HEK293 (cell line): ENCODE results near the gene MFSD11.

Source experiments
- GFI1B ChIP-seq: fragments of 450-650 bp; formaldehyde crosslinking; IDR thresholded peaks from 2 replicates; pipeline ENCODE4 v1.5.1; 2016; ENCODE audit warnings: missing biosample characterization, missing genetic modification characterization
- IKZF3 ChIP-seq: fragments of 450-650 bp; IDR thresholded peaks from 2 replicates; pipeline ENCODE4 v1.5.0; 2018; ENCODE audit warnings: missing biosample characterization, mild to moderate bottlenecking, missing genetic modification characterization, moderate library complexity
- KLF16 ChIP-seq: fragments of 450-650 bp; formaldehyde crosslinking; IDR thresholded peaks from 2 replicates; pipeline ENCODE4 v1.5.1; 2017; ENCODE audit warnings: missing biosample characterization, missing genetic modification characterization
- SP7 ChIP-seq: fragments of 450-650 bp; formaldehyde crosslinking; IDR thresholded peaks from 2 replicates; pipeline ENCODE4 v1.5.1; 2016; ENCODE audit warnings: missing biosample characterization, missing genetic modification characterization
- ZBTB7A ChIP-seq: fragments of 450-650 bp; formaldehyde crosslinking; IDR thresholded peaks from 2 replicates; pipeline ENCODE4 v1.5.1; 2016; ENCODE audit warnings: low read depth, missing biosample characterization, missing genetic modification characterization
- ZNF138 ChIP-seq: fragments of 450-650 bp; formaldehyde crosslinking; IDR thresholded peaks from 2 replicates; pipeline ENCODE4 v1.5.1; 2016; ENCODE audit warnings: missing biosample characterization, missing genetic modification characterization, borderline replicate concordance
- ZNF202 ChIP-seq: fragments of 450-650 bp; formaldehyde crosslinking; IDR thresholded peaks from 2 replicates; pipeline ENCODE4 v1.5.1; 2016; ENCODE audit warnings: missing biosample characterization, missing genetic modification characterization, borderline replicate concordance
- ZNF223 ChIP-seq: fragments of 450-650 bp; formaldehyde crosslinking; IDR thresholded peaks from 2 replicates; pipeline ENCODE4 v1.5.1; 2016; ENCODE audit warnings: missing biosample characterization, missing genetic modification characterization
- ZNF239 ChIP-seq: fragments of 450-650 bp; formaldehyde crosslinking; IDR thresholded peaks from 2 replicates; pipeline ENCODE4 v1.5.1; 2016; ENCODE audit warnings: missing biosample characterization, missing genetic modification characterization
- ZNF391 ChIP-seq: fragments of 450-650 bp; formaldehyde crosslinking; IDR thresholded peaks from 2 replicates; pipeline ENCODE4 v1.5.1; 2016; ENCODE audit warnings: low read depth, missing biosample characterization, missing genetic modification characterization, borderline replicate concordance
- ZNF544 ChIP-seq: fragments of 450-650 bp; formaldehyde crosslinking; IDR thresholded peaks from 2 replicates; pipeline ENCODE4 v1.5.0; 2017; ENCODE audit warnings: missing biosample characterization, missing genetic modification characterization
- ZNF561 ChIP-seq: fragments of 450-650 bp; IDR thresholded peaks from 2 replicates; pipeline ENCODE4 v1.5.1; 2018; ENCODE audit warnings: missing biosample characterization, missing genetic modification characterization, borderline replicate concordance
- ZNF624 ChIP-seq: fragments of 450-650 bp; formaldehyde crosslinking; IDR thresholded peaks from 2 replicates; pipeline ENCODE4 v1.5.1; 2017; ENCODE audit warnings: missing biosample characterization, missing genetic modification characterization
- ZNF843 ChIP-seq: fragments of 450-650 bp; formaldehyde crosslinking; IDR thresholded peaks from 2 replicates; pipeline ENCODE4 v1.5.1; 2016; ENCODE audit warnings: missing biosample characterization, missing genetic modification characterization
- TF ChIP-seq, protein P1 (sequence below): fragments of 450-650 bp; formaldehyde crosslinking; IDR thresholded peaks from 2 replicates; pipeline ENCODE4 v1.5.1; 2016; ENCODE audit warnings: missing biosample characterization, missing genetic modification characterization
- TF ChIP-seq, protein P2 (sequence below): fragments of 450-650 bp; IDR thresholded peaks from 2 replicates; pipeline ENCODE4 v1.5.1; 2018; ENCODE audit warnings: missing biosample characterization, missing genetic modification characterization
- TF ChIP-seq, protein P3 (sequence below): fragments of 450-650 bp; formaldehyde crosslinking; IDR thresholded peaks from 2 replicates; pipeline ENCODE4 v1.5.1; 2016; ENCODE audit warnings: missing biosample characterization, missing genetic modification characterization
- TF ChIP-seq, protein P4 (sequence below): fragments of 450-650 bp; formaldehyde crosslinking; IDR thresholded peaks from 2 replicates; pipeline ENCODE4 v1.5.1; 2017; ENCODE audit warnings: missing biosample characterization, missing genetic modification characterization
- TF ChIP-seq, protein P5 (sequence below): fragments of 450-650 bp; formaldehyde crosslinking; IDR thresholded peaks from 2 replicates; pipeline ENCODE4 v1.5.1; 2016; ENCODE audit warnings: missing biosample characterization, missing genetic modification characterization
- TF ChIP-seq, protein P6 (sequence below): fragments of 450-650 bp; formaldehyde crosslinking; IDR thresholded peaks from 2 replicates; pipeline ENCODE4 v1.5.1; 2017; ENCODE audit warnings: missing biosample characterization, missing genetic modification characterization
- TF ChIP-seq, protein P7 (sequence below): fragments of 450-650 bp; formaldehyde crosslinking; IDR thresholded peaks from 2 replicates; pipeline ENCODE4 v1.5.1; 2016; ENCODE audit warnings: missing biosample characterization, missing genetic modification characterization
- TF ChIP-seq, protein P8 (sequence below): fragments of 450-650 bp; formaldehyde crosslinking; IDR thresholded peaks from 2 replicates; pipeline ENCODE4 v1.5.1; 2016; ENCODE audit warnings: missing biosample characterization, missing genetic modification characterization
- TF ChIP-seq, protein P9 (sequence below): fragments of 450-650 bp; formaldehyde crosslinking; IDR thresholded peaks from 2 replicates; pipeline ENCODE4 v1.5.1; 2017; ENCODE audit warnings: missing biosample characterization, missing genetic modification characterization

Gene MFSD11

DNA sequence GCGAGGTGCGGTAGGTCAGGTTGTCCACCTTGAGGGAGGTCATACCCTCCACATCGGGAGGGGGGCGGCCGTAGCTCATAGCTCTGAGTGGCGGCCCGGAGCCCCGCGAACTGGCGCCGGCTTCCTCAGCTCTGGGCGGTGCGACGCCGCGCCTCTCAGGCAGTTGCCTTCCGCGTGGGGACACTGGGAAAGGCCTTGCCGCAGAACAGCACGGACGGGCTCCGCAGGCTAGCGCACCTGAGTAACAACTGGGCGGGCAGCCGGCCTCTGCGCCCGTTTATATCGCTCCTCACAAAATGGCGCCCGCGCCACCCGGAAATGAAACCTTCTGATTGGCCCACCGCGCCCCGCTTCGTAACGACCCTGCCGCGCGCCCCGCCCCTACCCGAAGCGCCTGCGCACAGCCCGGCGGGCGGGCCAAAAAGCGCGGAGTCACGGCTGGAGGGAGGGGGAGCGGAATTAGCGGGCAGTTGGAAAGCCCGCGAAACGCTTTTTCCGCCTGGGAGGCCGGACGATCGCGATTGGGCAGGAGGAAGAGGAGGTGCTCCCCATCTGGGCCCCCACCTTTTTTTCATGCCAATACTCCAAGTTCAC is 740 bp upstream of the MFSD11 start, which contains the start of gene SRSF2 (continued):
- TF ChIP-seq, protein P1, sequence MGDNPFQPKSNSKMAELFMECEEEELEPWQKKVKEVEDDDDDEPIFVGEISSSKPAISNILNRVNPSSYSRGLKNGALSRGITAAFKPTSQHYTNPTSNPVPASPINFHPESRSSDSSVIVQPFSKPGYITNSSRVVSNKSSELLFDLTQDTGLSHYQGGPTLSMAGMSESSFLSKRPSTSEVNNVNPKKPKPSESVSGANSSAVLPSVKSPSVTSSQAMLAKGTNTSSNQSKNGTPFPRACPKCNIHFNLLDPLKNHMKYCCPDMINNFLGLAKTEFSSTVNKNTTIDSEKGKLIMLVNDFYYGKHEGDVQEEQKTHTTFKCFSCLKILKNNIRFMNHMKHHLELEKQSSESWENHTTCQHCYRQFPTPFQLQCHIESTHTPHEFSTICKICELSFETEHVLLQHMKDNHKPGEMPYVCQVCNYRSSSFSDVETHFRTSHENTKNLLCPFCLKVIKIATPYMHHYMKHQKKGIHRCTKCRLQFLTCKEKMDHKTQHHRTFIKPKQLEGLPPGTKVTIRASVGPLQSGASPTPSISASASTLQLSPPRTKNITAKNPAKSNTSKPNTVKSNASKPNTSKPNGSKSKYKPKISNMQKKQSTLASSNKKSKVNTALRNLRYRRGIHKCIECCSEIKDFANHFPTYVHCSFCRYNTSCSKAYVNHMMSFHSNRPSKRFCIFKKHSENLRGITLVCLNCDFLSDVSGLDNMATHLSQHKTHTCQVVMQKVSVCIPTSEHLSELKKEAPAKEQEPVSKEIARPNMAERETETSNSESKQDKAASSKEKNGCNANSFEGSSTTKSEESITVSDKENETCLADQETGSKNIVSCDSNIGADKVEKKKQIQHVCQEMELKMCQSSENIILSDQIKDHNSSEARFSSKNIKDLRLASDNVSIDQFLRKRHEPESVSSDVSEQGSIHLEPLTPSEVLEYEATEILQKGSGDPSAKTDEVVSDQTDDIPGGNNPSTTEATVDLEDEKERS (tag by site-specific recombination): 0 out of 2 replicates have a peak, but pooled peaks have one; percentile 30
- TF ChIP-seq KLF16 (tag by site-specific recombination): peak; percentile 68; the same call in 1 of the 2 replicates
- TF ChIP-seq, protein P2, sequence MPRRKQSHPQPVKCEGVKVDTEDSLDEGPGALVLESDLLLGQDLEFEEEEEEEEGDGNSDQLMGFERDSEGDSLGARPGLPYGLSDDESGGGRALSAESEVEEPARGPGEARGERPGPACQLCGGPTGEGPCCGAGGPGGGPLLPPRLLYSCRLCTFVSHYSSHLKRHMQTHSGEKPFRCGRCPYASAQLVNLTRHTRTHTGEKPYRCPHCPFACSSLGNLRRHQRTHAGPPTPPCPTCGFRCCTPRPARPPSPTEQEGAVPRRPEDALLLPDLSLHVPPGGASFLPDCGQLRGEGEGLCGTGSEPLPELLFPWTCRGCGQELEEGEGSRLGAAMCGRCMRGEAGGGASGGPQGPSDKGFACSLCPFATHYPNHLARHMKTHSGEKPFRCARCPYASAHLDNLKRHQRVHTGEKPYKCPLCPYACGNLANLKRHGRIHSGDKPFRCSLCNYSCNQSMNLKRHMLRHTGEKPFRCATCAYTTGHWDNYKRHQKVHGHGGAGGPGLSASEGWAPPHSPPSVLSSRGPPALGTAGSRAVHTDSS (tag by site-specific recombination): peak; percentile 83; the same call in 1 of the 2 replicates
- TF ChIP-seq, protein P3, sequence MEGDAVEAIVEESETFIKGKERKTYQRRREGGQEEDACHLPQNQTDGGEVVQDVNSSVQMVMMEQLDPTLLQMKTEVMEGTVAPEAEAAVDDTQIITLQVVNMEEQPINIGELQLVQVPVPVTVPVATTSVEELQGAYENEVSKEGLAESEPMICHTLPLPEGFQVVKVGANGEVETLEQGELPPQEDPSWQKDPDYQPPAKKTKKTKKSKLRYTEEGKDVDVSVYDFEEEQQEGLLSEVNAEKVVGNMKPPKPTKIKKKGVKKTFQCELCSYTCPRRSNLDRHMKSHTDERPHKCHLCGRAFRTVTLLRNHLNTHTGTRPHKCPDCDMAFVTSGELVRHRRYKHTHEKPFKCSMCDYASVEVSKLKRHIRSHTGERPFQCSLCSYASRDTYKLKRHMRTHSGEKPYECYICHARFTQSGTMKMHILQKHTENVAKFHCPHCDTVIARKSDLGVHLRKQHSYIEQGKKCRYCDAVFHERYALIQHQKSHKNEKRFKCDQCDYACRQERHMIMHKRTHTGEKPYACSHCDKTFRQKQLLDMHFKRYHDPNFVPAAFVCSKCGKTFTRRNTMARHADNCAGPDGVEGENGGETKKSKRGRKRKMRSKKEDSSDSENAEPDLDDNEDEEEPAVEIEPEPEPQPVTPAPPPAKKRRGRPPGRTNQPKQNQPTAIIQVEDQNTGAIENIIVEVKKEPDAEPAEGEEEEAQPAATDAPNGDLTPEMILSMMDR (tag by site-specific recombination): peak; percentile 54
- TF ChIP-seq, protein P4, sequence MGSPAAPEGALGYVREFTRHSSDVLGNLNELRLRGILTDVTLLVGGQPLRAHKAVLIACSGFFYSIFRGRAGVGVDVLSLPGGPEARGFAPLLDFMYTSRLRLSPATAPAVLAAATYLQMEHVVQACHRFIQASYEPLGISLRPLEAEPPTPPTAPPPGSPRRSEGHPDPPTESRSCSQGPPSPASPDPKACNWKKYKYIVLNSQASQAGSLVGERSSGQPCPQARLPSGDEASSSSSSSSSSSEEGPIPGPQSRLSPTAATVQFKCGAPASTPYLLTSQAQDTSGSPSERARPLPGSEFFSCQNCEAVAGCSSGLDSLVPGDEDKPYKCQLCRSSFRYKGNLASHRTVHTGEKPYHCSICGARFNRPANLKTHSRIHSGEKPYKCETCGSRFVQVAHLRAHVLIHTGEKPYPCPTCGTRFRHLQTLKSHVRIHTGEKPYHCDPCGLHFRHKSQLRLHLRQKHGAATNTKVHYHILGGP (tag by site-specific recombination): peak; percentile 63
- no peak for TF ChIP-seq ZNF544
- TF ChIP-seq, protein P5, sequence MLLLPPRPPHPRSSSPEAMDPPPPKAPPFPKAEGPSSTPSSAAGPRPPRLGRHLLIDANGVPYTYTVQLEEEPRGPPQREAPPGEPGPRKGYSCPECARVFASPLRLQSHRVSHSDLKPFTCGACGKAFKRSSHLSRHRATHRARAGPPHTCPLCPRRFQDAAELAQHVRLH: peak; percentile 65; the same call in 1 of the 2 replicates
- 0 out of 2 replicates have a peak, but pooled peaks have one; percentile 77 for TF ChIP-seq ZNF624
- TF ChIP-seq, protein P6, sequence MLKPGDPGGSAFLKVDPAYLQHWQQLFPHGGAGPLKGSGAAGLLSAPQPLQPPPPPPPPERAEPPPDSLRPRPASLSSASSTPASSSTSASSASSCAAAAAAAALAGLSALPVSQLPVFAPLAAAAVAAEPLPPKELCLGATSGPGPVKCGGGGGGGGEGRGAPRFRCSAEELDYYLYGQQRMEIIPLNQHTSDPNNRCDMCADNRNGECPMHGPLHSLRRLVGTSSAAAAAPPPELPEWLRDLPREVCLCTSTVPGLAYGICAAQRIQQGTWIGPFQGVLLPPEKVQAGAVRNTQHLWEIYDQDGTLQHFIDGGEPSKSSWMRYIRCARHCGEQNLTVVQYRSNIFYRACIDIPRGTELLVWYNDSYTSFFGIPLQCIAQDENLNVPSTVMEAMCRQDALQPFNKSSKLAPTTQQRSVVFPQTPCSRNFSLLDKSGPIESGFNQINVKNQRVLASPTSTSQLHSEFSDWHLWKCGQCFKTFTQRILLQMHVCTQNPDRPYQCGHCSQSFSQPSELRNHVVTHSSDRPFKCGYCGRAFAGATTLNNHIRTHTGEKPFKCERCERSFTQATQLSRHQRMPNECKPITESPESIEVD (tag by site-specific recombination): no peak
- peak; percentile 78; the same call in 1 of the 2 replicates for TF ChIP-seq ZNF239 (tag by site-specific recombination)
- TF ChIP-seq, protein P7, sequence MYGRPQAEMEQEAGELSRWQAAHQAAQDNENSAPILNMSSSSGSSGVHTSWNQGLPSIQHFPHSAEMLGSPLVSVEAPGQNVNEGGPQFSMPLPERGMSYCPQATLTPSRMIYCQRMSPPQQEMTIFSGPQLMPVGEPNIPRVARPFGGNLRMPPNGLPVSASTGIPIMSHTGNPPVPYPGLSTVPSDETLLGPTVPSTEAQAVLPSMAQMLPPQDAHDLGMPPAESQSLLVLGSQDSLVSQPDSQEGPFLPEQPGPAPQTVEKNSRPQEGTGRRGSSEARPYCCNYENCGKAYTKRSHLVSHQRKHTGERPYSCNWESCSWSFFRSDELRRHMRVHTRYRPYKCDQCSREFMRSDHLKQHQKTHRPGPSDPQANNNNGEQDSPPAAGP (tag by site-specific recombination): peak; percentile 94
- peak; percentile 87 for TF ChIP-seq IKZF3 (tag by site-specific recombination)
- TF ChIP-seq ZNF138 (tag by site-specific recombination): 0 out of 2 replicates have a peak, but pooled peaks have one; percentile 4
- no peak for TF ChIP-seq GFI1B
- TF ChIP-seq ZNF202: no peak
- no peak; the same call in 1 of the 2 replicates for TF ChIP-seq ZNF843
- TF ChIP-seq, protein P8, sequence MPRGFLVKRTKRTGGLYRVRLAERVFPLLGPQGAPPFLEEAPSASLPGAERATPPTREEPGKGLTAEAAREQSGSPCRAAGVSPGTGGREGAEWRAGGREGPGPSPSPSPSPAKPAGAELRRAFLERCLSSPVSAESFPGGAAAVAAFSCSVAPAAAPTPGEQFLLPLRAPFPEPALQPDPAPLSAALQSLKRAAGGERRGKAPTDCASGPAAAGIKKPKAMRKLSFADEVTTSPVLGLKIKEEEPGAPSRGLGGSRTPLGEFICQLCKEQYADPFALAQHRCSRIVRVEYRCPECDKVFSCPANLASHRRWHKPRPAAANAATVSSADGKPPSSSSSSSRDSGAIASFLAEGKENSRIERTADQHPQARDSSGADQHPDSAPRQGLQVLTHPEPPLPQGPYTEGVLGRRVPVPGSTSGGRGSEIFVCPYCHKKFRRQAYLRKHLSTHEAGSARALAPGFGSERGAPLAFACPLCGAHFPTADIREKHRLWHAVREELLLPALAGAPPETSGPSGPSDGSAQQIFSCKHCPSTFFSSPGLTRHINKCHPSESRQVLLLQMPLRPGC (tag by site-specific recombination): peak; percentile 78
- peak; percentile 82; the same call in 1 of the 2 replicates for TF ChIP-seq ZBTB7A (tag by site-specific recombination)
- TF ChIP-seq, protein P9, sequence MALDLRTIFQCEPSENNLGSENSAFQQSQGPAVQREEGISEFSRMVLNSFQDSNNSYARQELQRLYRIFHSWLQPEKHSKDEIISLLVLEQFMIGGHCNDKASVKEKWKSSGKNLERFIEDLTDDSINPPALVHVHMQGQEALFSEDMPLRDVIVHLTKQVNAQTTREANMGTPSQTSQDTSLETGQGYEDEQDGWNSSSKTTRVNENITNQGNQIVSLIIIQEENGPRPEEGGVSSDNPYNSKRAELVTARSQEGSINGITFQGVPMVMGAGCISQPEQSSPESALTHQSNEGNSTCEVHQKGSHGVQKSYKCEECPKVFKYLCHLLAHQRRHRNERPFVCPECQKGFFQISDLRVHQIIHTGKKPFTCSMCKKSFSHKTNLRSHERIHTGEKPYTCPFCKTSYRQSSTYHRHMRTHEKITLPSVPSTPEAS: peak; percentile 46; the same call in 1 of the 2 replicates
- TF ChIP-seq ZNF223 (tag by site-specific recombination): peak; percentile 5; the same call in 1 of the 2 replicates
- peak; percentile 42; the same call in 1 of the 2 replicates for TF ChIP-seq SP7
- peak; percentile 96; the same call in 1 of the 2 replicates for TF ChIP-seq ZNF391 (tag by site-specific recombination)
- TF ChIP-seq ZNF561: peak; percentile 32; the same call in 1 of the 2 replicates
